Activated CD8-positive, alpha-beta T cell treated with anti-CD3 and anti-CD28 coated beads for 36 hours (primary cell): ENCODE results near the gene TPCN1. TPM values are rescaled to one million over a fixed set of nuclear protein-coding genes. Genes with fewer than 3 reads are reported as not detected.

Experiments used
- ATAC-seq: fragments of 200-7000 bp; cut with Tn5 transposase; one replicate; pipeline ENCODE4 v1.10.0; 2021; ENCODE audit warnings: mild to moderate bottlenecking, moderate library complexity
- CTCF ChIA-PET: fragments of 350-600 bp; sonication (Branson Sonifier 250); formaldehyde crosslinking; loops from one replicate; lab custom pipeline; 2021; ENCODE audit warnings: antibody characterized with exemption; lab: Charles Lee
- POLR2A ChIA-PET: fragments of 350-600 bp; sonication (Branson Sonifier 250); formaldehyde crosslinking; loops from one replicate; lab custom pipeline; 2021; ENCODE audit warnings: antibody characterized with exemption; lab: Charles Lee
- DNase-seq: peaks from one replicate; pipeline ENCODE4 v3.0.0-alpha.2; 2020
- H3K27ac Mint-ChIP-seq: one replicate; pipeline ENCODE4 v1.8.0; 2021; ENCODE audit warnings: mild to moderate bottlenecking, mixed read lengths
- H3K27me3 Mint-ChIP-seq: one replicate; pipeline ENCODE4 v1.8.0; 2021; ENCODE audit warnings: mixed read lengths
- H3K36me3 Mint-ChIP-seq: one replicate; pipeline ENCODE4 v1.8.0; 2021; ENCODE audit warnings: low read depth, mixed read lengths
- H3K4me1 Mint-ChIP-seq: one replicate; pipeline ENCODE4 v1.8.0; 2021; ENCODE audit warnings: low read depth, mixed read lengths
- H3K4me3 Mint-ChIP-seq: one replicate; pipeline ENCODE4 v1.8.0; 2021; ENCODE audit warnings: mild to moderate bottlenecking, moderate library complexity, mixed read lengths
- H3K9me3 Mint-ChIP-seq: one replicate; pipeline ENCODE4 v1.8.0; 2021; ENCODE audit warnings: mixed read lengths
- intact Hi-C: fragments of 100-400 bp; cut with micrococcal nuclease; formaldehyde crosslinking; loops from one replicate; pipeline ENCODE4 v1.10.0; 2022
- total RNA-seq, 2 experiments: library from RNA; stranded (reverse); gene quantifications; one replicate each; pipeline ENCODE4 v1.2.3, GENCODE V29; 2021
- TF ChIP-seq, protein P1 (sequence below): fragments of 200-600 bp; IDR thresholded peaks from one replicate; pipeline ENCODE4 v1.8.0; 2022; ENCODE audit warnings: antibody characterized with exemption, mild to moderate bottlenecking

TPCN1 gene
- total RNA-seq, 2 experiments from 2014 or later, result 29.9 to 33.5 TPM

DNA sequence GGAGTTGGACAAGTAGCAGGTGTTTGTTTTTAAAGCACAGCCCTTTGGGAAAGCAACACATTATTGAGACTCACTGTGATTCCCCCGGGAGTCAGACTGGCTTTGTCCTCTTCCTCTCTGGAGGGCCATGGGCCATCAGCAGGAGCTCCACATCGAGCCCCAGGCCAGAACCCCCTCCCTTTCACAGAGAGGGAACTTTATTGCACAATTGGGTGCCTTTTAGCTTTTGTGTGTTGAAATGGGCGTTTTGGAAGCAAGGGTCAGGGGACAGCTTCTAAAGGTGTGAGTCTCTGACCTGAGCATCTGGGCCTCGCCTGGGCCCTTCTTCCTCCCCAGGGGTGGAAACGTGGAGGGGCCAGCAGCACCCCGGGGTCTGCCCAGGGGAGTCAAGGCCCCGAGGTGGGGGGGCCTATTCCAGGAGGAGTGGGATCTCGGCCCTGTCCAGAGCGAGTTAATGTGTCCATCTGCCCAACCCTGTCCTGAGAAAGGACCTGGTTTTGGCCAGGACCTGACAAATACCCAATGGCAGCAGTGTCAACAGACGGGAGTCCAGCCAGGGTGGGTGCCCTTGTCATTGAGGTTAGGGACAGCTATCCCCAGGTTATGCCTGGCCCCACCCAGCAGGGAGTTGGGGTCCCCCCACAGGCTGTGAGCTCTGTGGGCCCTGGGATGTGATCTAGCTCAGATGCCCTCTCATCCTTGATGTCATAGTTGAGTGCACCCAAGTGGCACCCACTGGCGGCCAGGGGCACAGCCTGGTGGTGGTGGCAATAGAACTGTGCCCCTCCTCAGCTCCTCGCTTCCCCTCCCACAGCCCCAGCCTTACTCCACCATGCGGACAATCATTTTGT lies 76.6 kb downstream of the TPCN1 start:
- DNase-seq, result no peak
- no peak overlapping the region for H3K27ac Mint-ChIP-seq
- H3K9me3 Mint-ChIP-seq, result no peaks in the 10 kb centered on the region
- ATAC-seq, result no peak
- peaks cover 5% of the 10 kb centered on the region for H3K4me1 Mint-ChIP-seq
- H3K27me3 Mint-ChIP-seq, result no peaks in the 10 kb centered on the region
- intact Hi-C loops, result no loop called here
- POLR2A ChIA-PET, result interaction anchor here (0.7 kb wide), 1 partner anchor 8 kb away, joined by 5 read pairs; no protein-coding TSS in a partner anchor
- H3K4me3 Mint-ChIP-seq, result no peak overlapping the region
- H3K36me3 Mint-ChIP-seq, result peaks cover 13% of the 10 kb centered on the region
- CTCF ChIA-PET, result no interaction called here
- TF ChIP-seq, protein P1, sequence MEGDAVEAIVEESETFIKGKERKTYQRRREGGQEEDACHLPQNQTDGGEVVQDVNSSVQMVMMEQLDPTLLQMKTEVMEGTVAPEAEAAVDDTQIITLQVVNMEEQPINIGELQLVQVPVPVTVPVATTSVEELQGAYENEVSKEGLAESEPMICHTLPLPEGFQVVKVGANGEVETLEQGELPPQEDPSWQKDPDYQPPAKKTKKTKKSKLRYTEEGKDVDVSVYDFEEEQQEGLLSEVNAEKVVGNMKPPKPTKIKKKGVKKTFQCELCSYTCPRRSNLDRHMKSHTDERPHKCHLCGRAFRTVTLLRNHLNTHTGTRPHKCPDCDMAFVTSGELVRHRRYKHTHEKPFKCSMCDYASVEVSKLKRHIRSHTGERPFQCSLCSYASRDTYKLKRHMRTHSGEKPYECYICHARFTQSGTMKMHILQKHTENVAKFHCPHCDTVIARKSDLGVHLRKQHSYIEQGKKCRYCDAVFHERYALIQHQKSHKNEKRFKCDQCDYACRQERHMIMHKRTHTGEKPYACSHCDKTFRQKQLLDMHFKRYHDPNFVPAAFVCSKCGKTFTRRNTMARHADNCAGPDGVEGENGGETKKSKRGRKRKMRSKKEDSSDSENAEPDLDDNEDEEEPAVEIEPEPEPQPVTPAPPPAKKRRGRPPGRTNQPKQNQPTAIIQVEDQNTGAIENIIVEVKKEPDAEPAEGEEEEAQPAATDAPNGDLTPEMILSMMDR, result no peak

GRCh38 chr12:113298472-113298817 lies 77.2 kb downstream of the TPCN1 start:
- H3K4me1 Mint-ChIP-seq, result peaks cover 11% of the 10 kb centered on the region
- no peak overlapping the region for H3K27ac Mint-ChIP-seq
- POLR2A ChIA-PET, result interaction anchor here (0.7 kb wide), 1 partner anchor 9 kb away, joined by 5 read pairs; no protein-coding TSS in a partner anchor
- CTCF ChIA-PET, result no interaction called here
- no peaks in the 10 kb centered on the region for H3K27me3 Mint-ChIP-seq
- ATAC-seq, result no peak
- DNase-seq, result no peak
- H3K36me3 Mint-ChIP-seq, result peaks cover 15% of the 10 kb centered on the region
- intact Hi-C loops, result no loop called here
- TF ChIP-seq, protein P1, result no peak
- no peaks in the 10 kb centered on the region for H3K9me3 Mint-ChIP-seq
- H3K4me3 Mint-ChIP-seq, result no peak overlapping the region

DNA sequence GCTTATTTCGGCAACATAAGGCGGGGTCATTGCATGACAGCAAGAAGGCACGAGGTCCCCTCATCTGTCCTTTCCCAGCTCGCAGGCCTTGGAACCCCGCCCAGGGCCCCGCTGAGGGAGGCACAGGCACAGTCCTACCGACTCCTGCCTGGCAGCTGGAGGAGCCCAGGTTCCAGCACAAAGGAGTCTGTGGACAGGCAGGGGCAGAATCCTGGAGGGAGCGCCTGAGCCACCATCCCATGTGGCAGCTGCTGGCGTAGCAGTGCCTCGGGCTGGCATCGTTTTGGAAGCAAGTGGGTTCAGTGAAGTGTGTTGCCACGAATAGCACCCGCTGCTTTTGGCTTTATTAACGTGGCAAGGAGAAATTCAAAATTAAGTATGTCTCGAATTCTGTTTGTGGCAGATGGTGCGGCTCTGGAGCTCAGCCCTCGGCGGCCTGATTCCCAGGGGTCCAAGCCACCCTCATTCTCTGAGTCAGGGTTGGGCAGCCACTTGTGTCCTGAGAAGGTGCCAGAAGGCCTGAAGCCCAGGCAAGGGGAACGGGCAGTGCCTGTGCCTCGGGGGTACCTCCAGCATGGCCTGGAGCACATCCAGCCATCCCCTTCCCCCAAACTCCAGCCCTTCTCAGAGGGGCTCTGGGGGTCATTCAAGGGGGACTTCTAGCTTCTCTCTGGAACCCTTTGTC lies 77.7 kb downstream of the TPCN1 start:
- ATAC-seq (no peak), DNase-seq (no peak)
- Mint-ChIP-seq H3K27me3 (no peaks in the 10 kb centered on the region), H3K4me3 (no peak overlapping the region), H3K9me3 (no peaks in the 10 kb centered on the region), H3K27ac (peak overlapping the region; percentile 49), H3K4me1 (peaks cover 13% of the 10 kb centered on the region), H3K36me3 (peaks cover 16% of the 10 kb centered on the region)
- TF ChIP-seq, protein P1, result no peak
- intact Hi-C loops, result no loop called here
- CTCF ChIA-PET, result no interaction called here
- POLR2A ChIA-PET, result no interaction called here

DNA sequence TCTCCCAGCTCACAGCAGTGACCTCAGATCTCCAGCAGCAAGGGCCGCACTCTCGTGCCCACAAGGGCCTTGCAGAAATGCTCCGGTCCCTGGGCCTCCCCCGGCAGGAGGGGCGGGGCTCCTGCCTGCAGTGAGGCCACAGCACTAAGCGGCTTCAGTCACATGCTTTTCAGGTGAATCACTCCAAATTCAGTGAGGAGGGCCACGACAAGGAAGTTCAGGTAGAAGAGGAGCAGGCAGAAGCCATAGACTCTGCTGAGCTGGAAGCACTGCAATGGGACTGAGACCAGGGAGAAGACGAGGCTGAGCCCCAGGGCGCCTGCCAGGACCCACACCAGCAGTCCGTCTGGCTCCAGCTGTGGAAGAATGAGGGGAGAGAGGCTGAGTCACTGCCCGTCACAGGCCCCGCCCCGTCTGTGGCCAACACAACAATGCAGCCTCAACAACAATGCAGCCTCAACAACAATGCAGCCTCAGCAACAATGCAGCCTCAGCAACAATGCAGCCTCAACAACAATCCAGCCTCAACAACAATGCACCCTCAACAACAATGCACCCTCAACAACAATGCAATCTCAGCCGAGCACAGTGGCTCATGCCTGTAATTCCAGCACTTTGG lies 78.5 kb downstream of the TPCN1 start:
- DNase-seq (no peak), ATAC-seq (no peak)
- TF ChIP-seq, protein P1, result no peak
- intact Hi-C loops, result no loop called here
- CTCF ChIA-PET, result no interaction called here
- Mint-ChIP-seq H3K4me3 (no peak overlapping the region), H3K36me3 (peaks cover 15% of the 10 kb centered on the region), H3K9me3 (no peaks in the 10 kb centered on the region), H3K4me1 (peaks cover 13% of the 10 kb centered on the region), H3K27ac (no peak overlapping the region), H3K27me3 (no peaks in the 10 kb centered on the region)
- POLR2A ChIA-PET, result no interaction called here
